HCT116 (cell line): ENCODE results near the gene SETX. TPM values are rescaled to one million over a fixed set of nuclear protein-coding genes. Genes with fewer than 3 reads are reported as not detected.

Source experiments
- ATAC-seq: fragments of 200-7000 bp; cut with Tn5 transposase; 2 replicates; pipeline ENCODE4 v1.9.1; 2020; ENCODE audit warnings: mild to moderate bottlenecking, moderate library complexity
- BruUV-seq: library from RNA; stranded (reverse); fragments of 400-500 nt; replicated peaks from 2 replicates; lab custom pipeline; 2021; lab: Mats Ljungman, UMichigan
- CTCF ChIA-PET: fragments of 300-600 bp; sonication (Branson Sonifier 250); formaldehyde crosslinking; loops from one replicate; lab custom pipeline; 2021; ENCODE audit warnings: antibody characterized with exemption; lab: Charles Lee
- POLR2A ChIA-PET: fragments of 300-600, 350-600 bp; sonication (Branson Sonifier 250); formaldehyde crosslinking; loops from one replicate; lab custom pipeline; 2021; ENCODE audit warnings: antibody characterized with exemption; lab: Charles Lee
- RAD21 ChIA-PET, 2 experiments: fragments of 300-600 bp; sonication (Branson Sonifier 250); formaldehyde crosslinking; loops; one replicate each; lab custom pipeline; 2023; ENCODE audit warnings: low total read pairs in 2 of 2; ENCODE audit not compliant: uncharacterized antibody in 2 of 2, unreplicated experiment in 2 of 2, low non-redundant PET in 1 of 2; lab: Charles Lee
- DNase-seq: peaks from one replicate; pipeline ENCODE4 v3.0.0-alpha.2; 2010; ENCODE audit warnings: low read depth, low spot score
- H2AFZ ChIP-seq: fragments of 200-600 bp; shearing (Covaris generic), sonication (generic); 2 replicates; pipeline ENCODE4 v1.6.1; 2017; ENCODE audit warnings: low read depth, mixed run types, mixed read lengths, antibody characterized with exemption, low read length; ENCODE audit not compliant: poor library complexity, severe bottlenecking
- H3K27ac ChIP-seq: 2 replicates; pipeline ENCODE4 v1.5.1; 2012; ENCODE audit warnings: low read depth, low read length
- H3K27me3 ChIP-seq: fragments of 200-600 bp; sonication (generic); 2 replicates; pipeline ENCODE4 v1.6.1; 2016; ENCODE audit warnings: mixed run types, low read length, mixed read lengths; ENCODE audit not compliant: insufficient read depth
- H3K36me3 ChIP-seq, 2 experiments: fragments of 200-500 bp in 1 of 2; fragments of 200-600 bp in 1 of 2; sonication (Bioruptor generic) in 1 of 2; sonication (generic) in 1 of 2; 2 replicates each; pipeline versions ENCODE4 v1.5.1 to v1.6.1; 2014 to 2016; ENCODE audit warnings: low read length in 2 of 2, inconsistent platforms in 1 of 2, mixed read lengths in 1 of 2, mixed run types in 1 of 2; ENCODE audit not compliant: insufficient read depth in 2 of 2, control insufficient read depth in 1 of 2
- H3K4me1 ChIP-seq, 2 experiments: fragments of 200-600 bp in 1 of 2; sonication (generic) in 1 of 2; 2 replicates each; pipeline versions ENCODE4 v1.5.1 to v1.6.1; 2012 to 2017; ENCODE audit warnings: low read length in 2 of 2, inconsistent platforms in 1 of 2, mild to moderate bottlenecking in 1 of 2, mixed read lengths in 1 of 2, mixed run types in 1 of 2, moderate library complexity in 1 of 2; ENCODE audit not compliant: insufficient read depth in 2 of 2, control insufficient read depth in 1 of 2
- H3K4me2 ChIP-seq: fragments of 200-600 bp; sonication (generic); 2 replicates; pipeline ENCODE4 v1.6.1; 2017; ENCODE audit warnings: mixed run types, low read length, mixed read lengths
- H3K4me3 ChIP-seq, 2 experiments: fragments of 200-600 bp in 1 of 2; sonication (generic) in 1 of 2; replicated peaks in 1 of 2; 2 replicates each; pipeline ENCODE4 v1.5.1; 2011 to 2016; ENCODE audit warnings: low read length in 2 of 2, control low read depth in 1 of 2, low read depth in 1 of 2, mild to moderate bottlenecking in 1 of 2, mixed read lengths in 1 of 2, mixed run types in 1 of 2
- H3K79me2 ChIP-seq: fragments of 200-600 bp; sonication (generic); 2 replicates; pipeline ENCODE4 v1.6.1; 2017; ENCODE audit warnings: mild to moderate bottlenecking, mixed run types, low read length, moderate library complexity, mixed read lengths; ENCODE audit not compliant: insufficient read depth
- H3K9ac ChIP-seq: fragments of 200-600 bp; sonication (generic); 2 replicates; pipeline ENCODE4 v1.6.1; 2016; ENCODE audit warnings: low read length, mixed read lengths
- H3K9me2 ChIP-seq: fragments of 200-600 bp; sonication (generic), shearing (Covaris generic); 2 replicates; pipeline ENCODE4 v1.6.1; 2017; ENCODE audit warnings: mixed run types, mild to moderate bottlenecking, moderate library complexity; ENCODE audit not compliant: insufficient read depth
- H3K9me3 ChIP-seq, 2 experiments: fragments of 200-500 bp in 1 of 2; fragments of 200-600 bp in 1 of 2; sonication (Bioruptor generic) in 1 of 2; sonication (generic) in 1 of 2; 2 replicates each; pipeline ENCODE4 v1.6.1; 2014 to 2017; ENCODE audit warnings: low read length in 2 of 2, mixed read lengths in 2 of 2, inconsistent platforms in 1 of 2, low read depth in 1 of 2, mild to moderate bottlenecking in 1 of 2, mixed run types in 1 of 2, moderate library complexity in 1 of 2; ENCODE audit not compliant: control insufficient read depth in 1 of 2, insufficient read depth in 1 of 2
- H4K20me1 ChIP-seq: fragments of 200-600 bp; sonication (generic), shearing (Covaris generic); 2 replicates; pipeline ENCODE4 v1.6.1; 2017; ENCODE audit warnings: mixed run types, mild to moderate bottlenecking, moderate library complexity; ENCODE audit not compliant: insufficient read depth
- CEBPB ChIP-seq: IDR thresholded peaks from 2 replicates; pipeline ENCODE4 v1.6.1; 2012; ENCODE audit warnings: low read depth
- EGR1 ChIP-seq: IDR thresholded peaks from 2 replicates; pipeline ENCODE4 v1.6.1; 2012; ENCODE audit warnings: low read depth
- EZH2 ChIP-seq: fragments of 200-600 bp; sonication (generic); IDR thresholded peaks from 2 replicates; pipeline ENCODE4 v1.6.1; 2017; ENCODE audit warnings: antibody characterized with exemption, mixed run types
- FOSL1 ChIP-seq: IDR thresholded peaks from 2 replicates; pipeline ENCODE4 v1.6.1; 2012; ENCODE audit warnings: low read depth
- POLR2A ChIP-seq: IDR thresholded peaks from 2 replicates; pipeline ENCODE4 v1.7.0; 2011; ENCODE audit warnings: borderline replicate concordance; ENCODE audit not compliant: insufficient read depth, insufficient read length; ENCODE audit errors: extremely low read depth
- POLR2AphosphoS5 ChIP-seq: IDR thresholded peaks from 2 replicates; pipeline ENCODE4 v1.6.1; 2011; ENCODE audit warnings: mild to moderate bottlenecking, low read depth, low read length, moderate library complexity
- RAD21 ChIP-seq: IDR thresholded peaks from 2 replicates; pipeline ENCODE4 v1.6.1; 2012; ENCODE audit warnings: low read depth, mild to moderate bottlenecking
- TCF7L2 ChIP-seq: IDR thresholded peaks from 2 replicates; pipeline ENCODE4 v1.7.0; 2011; ENCODE audit warnings: borderline replicate concordance, inconsistent platforms; ENCODE audit not compliant: insufficient read depth, insufficient read length; ENCODE audit errors: extremely low read depth
- YY1 ChIP-seq: IDR thresholded peaks from 2 replicates; pipeline ENCODE4 v1.6.1; 2011; ENCODE audit warnings: low read length, low read depth, moderate library complexity, mild to moderate bottlenecking; ENCODE audit not compliant: insufficient replicate concordance; ENCODE audit errors: extremely low read depth
- ZFX ChIP-seq: fragments of 450-650 bp; IDR thresholded peaks from 2 replicates; pipeline ENCODE4 v1.6.1; 2017
- ZNF274 ChIP-seq: fragments of 200-500 bp; sonication (Bioruptor generic); IDR thresholded peaks from 2 replicates; pipeline ENCODE4 v1.6.1; 2014; ENCODE audit warnings: mild to moderate bottlenecking, low read depth, low read length, inconsistent platforms
- intact Hi-C: fragments of 100-400 bp; cut with micrococcal nuclease; formaldehyde crosslinking; loops from 2 replicates; pipeline ENCODE4 v1.10.0; 2022
- total RNA-seq: library from RNA; stranded (reverse); gene quantifications from one replicate; pipeline ENCODE4 v1.2.1, GENCODE V29; 2021; ENCODE audit not compliant: unreplicated experiment
- TF ChIP-seq, protein P1 (sequence below): IDR thresholded peaks from 2 replicates; pipeline ENCODE4 v1.6.1; 2012
- TF ChIP-seq, protein P2 (sequence below): IDR thresholded peaks from 2 replicates; pipeline ENCODE4 v1.6.1; 2011; ENCODE audit warnings: mild to moderate bottlenecking, low read length, moderate library complexity; ENCODE audit not compliant: insufficient replicate concordance; ENCODE audit errors: extremely low read depth
- TF ChIP-seq, protein P3 (sequence below), 3 experiments: fragments of 200-600 bp in 1 of 3; sonication (generic) in 1 of 3; IDR thresholded peaks in 2 of 3; conservative IDR thresholded peaks in 1 of 3; 2 replicates each; pipeline ENCODE4 v1.5.1; 2012 to 2017; ENCODE audit warnings: low read depth in 2 of 3, low read length in 2 of 3, antibody characterized with exemption in 1 of 3, borderline replicate concordance in 1 of 3, control low read depth in 1 of 3, mild to moderate bottlenecking in 1 of 3, mixed read lengths in 1 of 3, mixed run types in 1 of 3, moderate library complexity in 1 of 3; ENCODE audit not compliant: insufficient read depth in 1 of 3
- TF ChIP-seq, protein P4 (sequence below): IDR thresholded peaks from 2 replicates; pipeline ENCODE4 v1.6.1; 2012

Gene SETX
- total RNA-seq, 1 experiment from 2014 or later: 38.5 TPM

DNA sequence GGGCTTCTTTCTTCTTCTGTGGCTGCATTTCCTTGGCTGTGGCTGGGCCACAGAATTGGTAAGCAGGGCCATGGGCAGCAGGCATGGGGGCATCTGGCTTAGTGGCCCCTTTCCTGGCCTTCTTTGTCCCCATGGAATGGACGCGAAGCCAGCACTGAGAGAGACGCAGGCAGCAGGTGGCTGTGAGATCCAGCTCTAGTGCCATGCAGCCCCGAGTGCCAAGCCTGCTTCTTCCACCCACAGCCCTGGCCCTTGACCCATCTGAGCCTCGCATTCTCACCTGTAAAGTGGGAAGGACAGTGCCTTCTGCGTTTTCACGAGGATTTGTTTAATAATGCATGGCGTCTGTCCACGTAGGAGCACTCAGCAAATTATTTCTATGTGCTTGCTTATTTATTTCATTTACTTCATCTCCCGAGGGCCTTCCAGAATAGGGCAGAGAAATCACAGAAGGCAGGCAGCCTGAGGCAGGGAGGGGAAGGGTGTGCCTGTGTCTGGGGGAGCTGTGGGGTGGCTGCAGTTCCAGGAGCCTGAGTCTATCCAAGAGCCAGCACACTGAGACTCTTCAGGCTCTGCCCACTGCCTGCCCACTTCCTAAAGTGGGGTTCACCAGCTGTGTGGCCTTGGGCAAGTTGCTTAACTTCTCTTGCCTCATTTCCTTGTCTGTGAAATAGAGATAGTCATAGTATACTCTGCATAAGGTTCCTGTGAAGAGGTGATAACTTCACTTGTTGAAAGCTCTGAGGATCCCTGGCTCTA lies 137.7 kb downstream of the SETX start (continued):
- TF ChIP-seq, protein P1, sequence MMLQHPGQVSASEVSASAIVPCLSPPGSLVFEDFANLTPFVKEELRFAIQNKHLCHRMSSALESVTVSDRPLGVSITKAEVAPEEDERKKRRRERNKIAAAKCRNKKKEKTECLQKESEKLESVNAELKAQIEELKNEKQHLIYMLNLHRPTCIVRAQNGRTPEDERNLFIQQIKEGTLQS: no peak
- TF ChIP-seq, protein P2, sequence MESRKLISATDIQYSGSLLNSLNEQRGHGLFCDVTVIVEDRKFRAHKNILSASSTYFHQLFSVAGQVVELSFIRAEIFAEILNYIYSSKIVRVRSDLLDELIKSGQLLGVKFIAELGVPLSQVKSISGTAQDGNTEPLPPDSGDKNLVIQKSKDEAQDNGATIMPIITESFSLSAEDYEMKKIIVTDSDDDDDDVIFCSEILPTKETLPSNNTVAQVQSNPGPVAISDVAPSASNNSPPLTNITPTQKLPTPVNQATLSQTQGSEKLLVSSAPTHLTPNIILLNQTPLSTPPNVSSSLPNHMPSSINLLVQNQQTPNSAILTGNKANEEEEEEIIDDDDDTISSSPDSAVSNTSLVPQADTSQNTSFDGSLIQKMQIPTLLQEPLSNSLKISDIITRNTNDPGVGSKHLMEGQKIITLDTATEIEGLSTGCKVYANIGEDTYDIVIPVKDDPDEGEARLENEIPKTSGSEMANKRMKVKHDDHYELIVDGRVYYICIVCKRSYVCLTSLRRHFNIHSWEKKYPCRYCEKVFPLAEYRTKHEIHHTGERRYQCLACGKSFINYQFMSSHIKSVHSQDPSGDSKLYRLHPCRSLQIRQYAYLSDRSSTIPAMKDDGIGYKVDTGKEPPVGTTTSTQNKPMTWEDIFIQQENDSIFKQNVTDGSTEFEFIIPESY: no peak
- TF ChIP-seq RAD21 (no peak), POLR2A (no peak), EZH2 (no peak)

DNA sequence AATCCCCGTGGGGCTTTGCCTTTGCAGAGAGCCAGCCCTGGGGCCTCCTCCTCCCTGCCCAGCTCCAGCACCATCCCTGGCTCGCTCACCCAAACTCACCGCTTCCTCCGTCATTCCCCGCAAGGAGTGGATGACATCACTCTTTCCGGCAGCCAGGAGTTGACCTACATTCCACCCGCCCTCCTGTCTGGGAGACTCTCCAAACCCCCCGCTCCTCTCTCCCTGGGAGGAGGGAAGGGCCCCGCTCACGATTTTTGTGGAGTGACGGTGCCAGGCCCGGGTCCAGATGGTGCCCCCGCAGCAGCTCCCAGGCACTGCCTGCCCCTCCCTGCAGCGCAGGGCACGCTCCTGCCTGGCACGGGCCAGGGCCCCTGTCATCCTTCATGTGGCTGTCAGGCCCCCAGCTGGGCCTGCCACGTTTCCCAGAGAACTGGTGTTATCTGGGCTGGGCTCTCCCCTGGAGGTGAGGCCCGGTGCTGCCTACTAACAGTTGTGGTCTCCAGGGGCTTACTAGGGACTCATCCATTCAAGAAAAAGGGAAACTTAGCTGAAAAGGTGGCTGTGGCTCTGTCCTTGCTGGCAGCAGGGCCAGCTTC lies 140.7 kb downstream of the SETX start:
- no peaks in the 10 kb centered on the region for H3K36me3 ChIP-seq
- intact Hi-C loops: no loop called here
- H3K27me3 ChIP-seq: no peaks in the 10 kb centered on the region
- H3K9ac ChIP-seq: no peak overlapping the region
- no peaks in the 10 kb centered on the region for H4K20me1 ChIP-seq
- 0 out of 2 replicates have a peak overlapping the region, but pooled peaks have one; percentile 9 for H3K27ac ChIP-seq
- ATAC-seq: peak; percentile 90
- H3K9me2 ChIP-seq: no peaks in the 10 kb centered on the region
- peak; percentile 22 for DNase-seq
- no peak overlapping the region for H3K4me3 ChIP-seq
- H3K4me1 ChIP-seq: peaks cover 9 to 11% of the 10 kb centered on the region in 2 experiments
- peak overlapping the region; percentile 59 for H3K4me2 ChIP-seq
- ChIA-PET RAD21 (interaction anchor here in 1 of 2 experiments (0.5 kb wide), 1 partner anchor 28 kb away, joined by 3 read pairs; no protein-coding TSS in a partner anchor), CTCF (interaction anchor here (2.5 kb wide), 1 partner anchor 22 kb away, joined by 12 read pairs; no protein-coding TSS in a partner anchor), POLR2A (no interaction called here)
- no TSS peak for BruUV-seq
- peak overlapping the region; percentile 43 for H2AFZ ChIP-seq
- H3K9me3 ChIP-seq: no peaks in the 10 kb centered on the region
- no peaks in the 10 kb centered on the region for H3K79me2 ChIP-seq
- TF ChIP-seq POLR2AphosphoS5 (no peak), CEBPB (no peak), ZNF274 (no peak), EGR1 (no peak), ZFX (no peak), YY1 (no peak), FOSL1 (peak; percentile 26; the same call in 1 of the 2 replicates), TCF7L2 (peak; percentile 36)
- TF ChIP-seq, protein P3, sequence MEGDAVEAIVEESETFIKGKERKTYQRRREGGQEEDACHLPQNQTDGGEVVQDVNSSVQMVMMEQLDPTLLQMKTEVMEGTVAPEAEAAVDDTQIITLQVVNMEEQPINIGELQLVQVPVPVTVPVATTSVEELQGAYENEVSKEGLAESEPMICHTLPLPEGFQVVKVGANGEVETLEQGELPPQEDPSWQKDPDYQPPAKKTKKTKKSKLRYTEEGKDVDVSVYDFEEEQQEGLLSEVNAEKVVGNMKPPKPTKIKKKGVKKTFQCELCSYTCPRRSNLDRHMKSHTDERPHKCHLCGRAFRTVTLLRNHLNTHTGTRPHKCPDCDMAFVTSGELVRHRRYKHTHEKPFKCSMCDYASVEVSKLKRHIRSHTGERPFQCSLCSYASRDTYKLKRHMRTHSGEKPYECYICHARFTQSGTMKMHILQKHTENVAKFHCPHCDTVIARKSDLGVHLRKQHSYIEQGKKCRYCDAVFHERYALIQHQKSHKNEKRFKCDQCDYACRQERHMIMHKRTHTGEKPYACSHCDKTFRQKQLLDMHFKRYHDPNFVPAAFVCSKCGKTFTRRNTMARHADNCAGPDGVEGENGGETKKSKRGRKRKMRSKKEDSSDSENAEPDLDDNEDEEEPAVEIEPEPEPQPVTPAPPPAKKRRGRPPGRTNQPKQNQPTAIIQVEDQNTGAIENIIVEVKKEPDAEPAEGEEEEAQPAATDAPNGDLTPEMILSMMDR (IDR thresholded peaks at IDR 0.05 in 2 of 3, conservative IDR thresholded peaks at IDR 0.05 in 1 of 3; ENCODE audit: borderline replicate concordance in 1 of 3, insufficient read depth in 1 of 3, low read depth in 2 of 3, low read length in 2 of 3): 0 out of 6 replicates have a peak, but pooled peaks of 1 of the 3 experiments have one; percentile 5
- TF ChIP-seq, protein P1: peak; percentile 83; the same call in 1 of the 2 replicates
- TF ChIP-seq, protein P4, sequence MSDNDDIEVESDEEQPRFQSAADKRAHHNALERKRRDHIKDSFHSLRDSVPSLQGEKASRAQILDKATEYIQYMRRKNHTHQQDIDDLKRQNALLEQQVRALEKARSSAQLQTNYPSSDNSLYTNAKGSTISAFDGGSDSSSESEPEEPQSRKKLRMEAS: no peak
